ENCODE measurements around the gene PGGHG. TPM values are rescaled to one million over a fixed set of nuclear protein-coding genes. Genes with fewer than 3 reads are reported as not detected.
"Not testable (repeated sequence)": the region's sequence is repeated elsewhere in the genome, so short reads cannot be mapped to it uniquely, and the experiment has no call there.

Gene PGGHG
- total and polyA plus RNA-seq, 4 donors = 21.6 to 145 (median 87.9) TPM

DNA sequence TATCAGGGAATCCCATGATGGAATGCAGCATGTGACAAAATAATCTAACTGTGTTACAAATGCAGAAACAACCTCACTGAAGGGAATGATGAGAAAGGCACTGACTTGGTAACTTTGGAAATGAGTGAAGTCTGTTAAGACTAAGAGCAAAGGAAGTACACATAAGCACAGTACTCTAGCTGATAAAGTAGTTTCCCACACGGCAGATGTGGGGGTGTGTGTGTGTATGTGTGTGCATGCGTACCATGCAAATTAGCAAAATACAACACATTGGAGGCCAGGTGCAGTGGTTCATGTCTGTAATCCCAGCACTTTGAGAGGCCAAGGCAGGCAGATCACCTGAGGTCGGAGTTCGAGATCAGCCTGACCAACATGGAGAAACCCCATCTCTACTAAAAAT, 27.3 kb upstream of the PGGHG start:
- TF ChIP-seq, protein P1, sequence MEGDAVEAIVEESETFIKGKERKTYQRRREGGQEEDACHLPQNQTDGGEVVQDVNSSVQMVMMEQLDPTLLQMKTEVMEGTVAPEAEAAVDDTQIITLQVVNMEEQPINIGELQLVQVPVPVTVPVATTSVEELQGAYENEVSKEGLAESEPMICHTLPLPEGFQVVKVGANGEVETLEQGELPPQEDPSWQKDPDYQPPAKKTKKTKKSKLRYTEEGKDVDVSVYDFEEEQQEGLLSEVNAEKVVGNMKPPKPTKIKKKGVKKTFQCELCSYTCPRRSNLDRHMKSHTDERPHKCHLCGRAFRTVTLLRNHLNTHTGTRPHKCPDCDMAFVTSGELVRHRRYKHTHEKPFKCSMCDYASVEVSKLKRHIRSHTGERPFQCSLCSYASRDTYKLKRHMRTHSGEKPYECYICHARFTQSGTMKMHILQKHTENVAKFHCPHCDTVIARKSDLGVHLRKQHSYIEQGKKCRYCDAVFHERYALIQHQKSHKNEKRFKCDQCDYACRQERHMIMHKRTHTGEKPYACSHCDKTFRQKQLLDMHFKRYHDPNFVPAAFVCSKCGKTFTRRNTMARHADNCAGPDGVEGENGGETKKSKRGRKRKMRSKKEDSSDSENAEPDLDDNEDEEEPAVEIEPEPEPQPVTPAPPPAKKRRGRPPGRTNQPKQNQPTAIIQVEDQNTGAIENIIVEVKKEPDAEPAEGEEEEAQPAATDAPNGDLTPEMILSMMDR (IDR thresholded peaks at IDR 0.05; ENCODE audit: control extremely low read depth, extremely low read depth) = no peak

DNA sequence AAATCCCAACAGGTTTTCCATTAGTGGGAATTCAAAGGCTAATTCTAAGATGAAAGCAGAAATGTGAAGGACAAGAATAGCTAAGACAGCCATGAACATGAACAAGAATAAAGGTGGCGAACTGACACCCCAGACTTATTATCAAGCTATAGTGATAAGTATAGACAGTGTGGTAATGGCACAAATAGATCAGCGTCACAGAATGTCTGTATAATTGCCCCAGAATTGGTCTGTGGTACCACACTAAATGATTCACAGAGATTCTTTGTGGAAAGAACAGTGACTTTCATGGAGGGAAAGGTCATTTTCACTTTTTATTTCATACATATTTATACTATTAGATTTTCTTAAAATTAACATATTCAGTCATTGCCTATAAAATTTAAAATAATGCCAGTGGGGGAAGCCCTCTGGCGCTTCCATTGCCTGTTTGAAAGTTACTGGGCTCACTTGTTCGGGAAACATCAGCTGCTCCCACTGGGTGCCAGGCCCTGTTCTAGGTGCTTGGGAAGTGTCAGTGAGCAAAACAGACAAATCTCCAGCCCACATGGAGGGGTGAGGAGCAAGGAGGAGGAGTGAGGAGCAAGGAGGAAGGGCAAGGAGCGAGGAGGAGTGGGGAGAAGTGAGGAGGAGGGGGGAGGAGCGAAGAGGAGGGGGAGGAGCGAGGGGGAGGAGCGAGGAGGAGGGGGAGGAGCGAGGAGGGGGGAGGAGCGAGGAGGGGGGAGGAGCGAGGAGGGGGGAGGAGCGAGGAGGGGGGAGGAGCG, 22.1 kb upstream of the PGGHG start:
- H3K9ac ChIP-seq (ENCODE audit: insufficient read depth in 1 of 2, low read length in 2 of 2) = no peak overlapping the region
- TF ChIP-seq, protein P1 (IDR thresholded peaks at IDR 0.05; ENCODE audit: control extremely low read depth, extremely low read depth) = no peak
- ATAC-seq (ENCODE audit: insufficient read depth, low FRiP score) (no peak), DNase-seq (no peak)
- peaks cover 0 to 7% (median 0%) of the 10 kb centered on the region in 5 donors for H3K4me1 ChIP-seq (ENCODE audit: control insufficient read depth in 5 of 5, insufficient read depth in 5 of 5, low read length in 5 of 5)
- no peaks in the 10 kb centered on the region for H3K36me3 ChIP-seq (ENCODE audit: control insufficient read depth in 4 of 4, insufficient read depth in 4 of 4, low read length in 4 of 4)
- H3K27me3 ChIP-seq (ENCODE audit: control insufficient read depth in 3 of 3, insufficient read depth in 3 of 3, low read length in 2 of 3) = no peaks in the 10 kb centered on the region
- no peak overlapping the region for H3K27ac ChIP-seq (ENCODE audit: low read depth in 1 of 2, low read length in 1 of 2)
- no peak overlapping the region for H3K4me3 ChIP-seq
- H3K9me3 ChIP-seq (ENCODE audit: control insufficient read depth in 4 of 4, insufficient read depth in 3 of 4, low read length in 3 of 4) = no peaks in the 10 kb centered on the region
- 77 to 90% methylated on average over 4 to 5 of the region's 13 CpGs for WGBS, 2 donors

More for the DNA sequence above, 27.3 kb upstream of the PGGHG start:
- Histone ChIP-seq H3K27me3 (ENCODE audit: control insufficient read depth in 3 of 3, insufficient read depth in 3 of 3, low read length in 2 of 3) (no peaks in the 10 kb centered on the region), H3K36me3 (ENCODE audit: control insufficient read depth in 4 of 4, insufficient read depth in 4 of 4, low read length in 4 of 4) (no peaks in the 10 kb centered on the region), H3K4me1 (ENCODE audit: control insufficient read depth in 5 of 5, insufficient read depth in 5 of 5, low read length in 5 of 5) (no peaks in the 10 kb centered on the region), H3K4me3 (no peak overlapping the region), H3K27ac (ENCODE audit: low read depth in 1 of 2, low read length in 1 of 2) (no peak overlapping the region), H3K9me3 (ENCODE audit: control insufficient read depth in 4 of 4, insufficient read depth in 3 of 4, low read length in 3 of 4) (peaks cover 0 to 3% (median 0%) of the 10 kb centered on the region in 4 donors), H3K9ac (ENCODE audit: insufficient read depth in 1 of 2, low read length in 2 of 2) (no peak overlapping the region)
- ATAC-seq (ENCODE audit: insufficient read depth, low FRiP score) (no peak), DNase-seq (no peak)
- 92 to 98% methylated on average over 4 of the region's 4 CpGs for WGBS, 2 donors

DNA sequence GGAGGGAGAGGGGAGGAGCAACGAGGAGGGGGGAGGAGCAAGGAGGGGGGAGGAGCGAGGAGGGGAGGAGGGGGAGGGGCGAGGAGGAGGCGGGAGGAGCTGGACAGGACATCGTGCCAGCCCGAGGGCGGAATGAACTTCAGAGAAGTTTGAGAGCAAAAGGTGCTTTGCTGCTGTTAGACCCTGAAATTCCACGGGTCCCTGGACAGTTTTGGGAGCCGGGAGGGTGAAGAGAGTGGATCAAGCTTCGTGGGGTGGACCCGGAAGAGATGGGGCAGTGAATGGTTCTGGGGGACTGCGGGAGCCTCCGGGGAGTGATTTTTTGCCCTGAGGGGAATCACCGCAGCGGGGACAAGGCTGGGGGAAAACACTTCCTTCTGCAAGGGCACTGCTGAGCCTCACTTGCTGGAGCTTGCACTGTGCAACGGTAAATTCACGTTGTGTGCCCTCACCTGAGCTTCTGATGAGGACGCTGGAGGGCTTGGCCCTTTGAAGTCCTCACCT, 21.4 kb upstream of the PGGHG start:
- H3K27ac ChIP-seq (ENCODE audit: low read depth in 1 of 2, low read length in 1 of 2) = peak overlapping the region in 1 of 2 donors; percentile 92
- H3K9me3 ChIP-seq (ENCODE audit: control insufficient read depth in 4 of 4, insufficient read depth in 3 of 4, low read length in 3 of 4) = no peaks in the 10 kb centered on the region
- no peaks in the 10 kb centered on the region for H3K27me3 ChIP-seq (ENCODE audit: control insufficient read depth in 3 of 3, insufficient read depth in 3 of 3, low read length in 2 of 3)
- H3K4me1 ChIP-seq (ENCODE audit: control insufficient read depth in 5 of 5, insufficient read depth in 5 of 5, low read length in 5 of 5) = peaks cover 0 to 7% (median 0%) of the 10 kb centered on the region in 5 donors
- DNase-seq (no peak), ATAC-seq (ENCODE audit: insufficient read depth, low FRiP score) (no peak)
- no peaks in the 10 kb centered on the region for H3K36me3 ChIP-seq (ENCODE audit: control insufficient read depth in 4 of 4, insufficient read depth in 4 of 4, low read length in 4 of 4)
- no peak overlapping the region for H3K9ac ChIP-seq (ENCODE audit: insufficient read depth in 1 of 2, low read length in 2 of 2)
- WGBS, 2 donors = 26 to 27% methylated on average over 17 of the region's 18 CpGs
- TF ChIP-seq, protein P1 (IDR thresholded peaks at IDR 0.05; ENCODE audit: control extremely low read depth, extremely low read depth) = no peak
- H3K4me3 ChIP-seq = no peak overlapping the region

DNA sequence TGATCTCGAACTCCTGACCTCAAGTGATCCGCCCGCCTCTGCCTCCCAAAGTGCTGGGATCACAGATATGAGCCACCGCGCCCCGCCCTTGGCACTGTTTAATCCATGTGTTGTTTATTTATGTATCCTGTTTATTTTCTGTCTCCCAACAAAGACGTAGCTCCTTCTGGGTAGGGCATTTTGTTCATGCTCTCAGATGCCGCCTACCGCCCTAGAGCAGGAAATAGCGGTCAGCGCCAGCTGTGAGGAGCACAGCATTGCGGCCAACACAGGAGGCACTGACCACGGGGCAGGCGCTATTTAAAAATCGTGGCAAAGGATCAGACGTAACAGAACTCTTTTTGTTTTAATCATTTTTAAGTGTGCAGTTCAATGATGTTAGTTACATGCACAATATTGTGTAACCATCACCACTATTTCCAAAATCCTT, 20.2 kb upstream of the PGGHG start:
- H3K4me1 ChIP-seq (ENCODE audit: control insufficient read depth in 5 of 5, insufficient read depth in 5 of 5, low read length in 5 of 5); H3K4me3 ChIP-seq; H3K9me3 ChIP-seq (ENCODE audit: control insufficient read depth in 4 of 4, insufficient read depth in 3 of 4, low read length in 3 of 4); H3K36me3 ChIP-seq (ENCODE audit: control insufficient read depth in 4 of 4, insufficient read depth in 4 of 4, low read length in 4 of 4); H3K27me3 ChIP-seq (ENCODE audit: control insufficient read depth in 3 of 3, insufficient read depth in 3 of 3, low read length in 2 of 3); H3K9ac ChIP-seq (ENCODE audit: insufficient read depth in 1 of 2, low read length in 2 of 2): not testable (repeated sequence)
- peak overlapping the region in 1 of 2 donors; percentile 93 for H3K27ac ChIP-seq (ENCODE audit: low read depth in 1 of 2, low read length in 1 of 2)
- DNase-seq = peak; percentile 62 to 81 (median 78)
- peak; percentile 77 for ATAC-seq (ENCODE audit: insufficient read depth, low FRiP score)
- 10 to 26% methylated on average over 15 to 16 of the region's 16 CpGs for WGBS, 2 donors

Data from lung (tissue), 12 donors.